SK-N-MC (cell line): ENCODE measurements around the gene CCDC194.

ENCODE experiments used
- EZH2 ChIP-seq: fragments of 200-600 bp; sonication (generic); IDR thresholded peaks from one replicate; pipeline ENCODE4 v1.6.1; 2017; ENCODE audit warnings: antibody characterized with exemption
- FOXP2 ChIP-seq: optimal IDR thresholded peaks from 2 replicates; pipeline ENCODE3; 2011; ENCODE audit warnings: mild to moderate bottlenecking, moderate library complexity; ENCODE audit not compliant: insufficient read depth; ENCODE audit errors: extremely low read length, control extremely low read depth
- POLR2AphosphoS5 ChIP-seq: IDR thresholded peaks from 2 replicates; pipeline ENCODE4 v1.6.1; 2012; ENCODE audit warnings: mild to moderate bottlenecking, low read depth, low read length, borderline replicate concordance

- TF ChIP-seq POLR2AphosphoS5 (no peak), EZH2 (no peak), FOXP2 (no peak)
These were observed 12.8 kb upstream of the CCDC194 start for GRCh38 chr19:17406887-17407196.
